Psoas muscle (tissue), 8 donors: ENCODE results near the gene TP53I3. TPM values are rescaled to one million over a fixed set of nuclear protein-coding genes. Genes with fewer than 3 reads are reported as not detected.

Source experiments
- ATAC-seq, 4 donors: fragments of 200-7000 bp; cut with Tn5 transposase; one replicate each; pipeline ENCODE4 v1.9.1; 2020; ENCODE audit warnings: moderate library complexity in 3 of 4, mild to moderate bottlenecking in 2 of 4
- DNase-seq, 2 donors: peaks; one replicate each; pipeline ENCODE4 v3.0.0-alpha.2; 2020
- H3K27ac ChIP-seq: fragments of 200-600 bp; one replicate; pipeline ENCODE4 v1.8.0; 2022
- H3K27me3 ChIP-seq, 3 donors: fragments of 200-600 bp in 1 of 3; one replicate each; pipeline versions ENCODE4 v1.6.1 to v1.8.0; 2013 to 2022; ENCODE audit warnings: low read length in 2 of 3, mild to moderate bottlenecking in 2 of 3, moderate library complexity in 1 of 3; ENCODE audit not compliant: insufficient read depth in 3 of 3
- H3K36me3 ChIP-seq, 2 donors: fragments of 200-600 bp in 1 of 2; one replicate each; pipeline versions ENCODE4 v1.6.1 to v1.8.0; 2013 to 2022; ENCODE audit warnings: low read depth in 1 of 2, mild to moderate bottlenecking in 1 of 2, moderate library complexity in 1 of 2; ENCODE audit not compliant: insufficient read depth in 1 of 2
- H3K4me1 ChIP-seq: fragments of 200-600 bp; one replicate; pipeline ENCODE4 v1.8.0; 2022
- H3K4me3 ChIP-seq: fragments of 200-600 bp; one replicate; pipeline ENCODE4 v1.8.0; 2022; ENCODE audit warnings: mild to moderate bottlenecking
- H3K9me3 ChIP-seq: fragments of 200-600 bp; one replicate; pipeline ENCODE4 v1.8.0; 2022
- CTCF ChIP-seq: fragments of 200-600 bp; IDR thresholded peaks from one replicate; pipeline ENCODE4 v1.8.0; 2022; ENCODE audit warnings: antibody characterized with exemption
- WGBS, 3 donors: extraction: QIAGEN DNeasy Blood & Tissue Kit; methylation state at CpG; one replicate each; pipeline versions ENCODE4 v1.1.6 to v1.1.7; 2013; 5-methylcytosine and 5-hydroxymethylcytosine counted together
- intact Hi-C, 2 donors: fragments of 100-400 bp; cut with DNase I; formaldehyde crosslinking; loops; one replicate each; pipeline versions ENCODE4 v1.11.0 to v1.14.2; 2022
- polyA plus RNA-seq, 3 donors: library from polyadenylated mRNA; stranded (reverse); fragments of 200-250 nt; gene quantifications; one replicate each; pipeline ENCODE4 v1.2.3, GENCODE V29; 2013
- total RNA-seq, 4 donors: library from RNA; stranded (reverse); fragmentation: NEBNext Ultra II Directional in 2 of 4; extraction: Animal tissue kit (Norgen Biotek cat#: 25700) in 2 of 4; gene quantifications; one replicate each; pipeline versions ENCODE4 v1.2.1 to v1.2.4, GENCODE V29; 2021 to 2023
- donor health status: healthy with polysubstance abuse.
- donor health status: DM: no; HTN: no; CAD: no; lungs with moderate emphysema.
- donor health status: Bipolar disorder and iron deficiency.
- donor health status: healthy.
- donor health status: DM: yes; HTN: yes; CAD: no.
- donor health status: DM: no; HTN: no; CAD: no.
- donor health status: DM: no; HTN: no; CAD: no.
- donor health status: DM: yes; HTN: yes; CAD: no.

TP53I3 gene
- total and polyA plus RNA-seq, 7 donors: 1.3 to 5.6 (median 3.2) TPM

- peaks cover 7% of the 10 kb centered on the region for H3K4me1 ChIP-seq
- DNase-seq (no peak), ATAC-seq (peak in 1 of 4 donors; percentile 5)
- H3K36me3 ChIP-seq: peaks cover 5 to 29% of the 10 kb centered on the region in 2 donors
- no peaks in the 10 kb centered on the region for H3K9me3 ChIP-seq
- intact Hi-C loops: loop anchor here (5.0 kb wide), 2 partner anchors 135 to 150 kb away; partner anchors contain the start of genes ATAD2B (in 1 of the 2) and UBXN2A (in 1 of the 2)
- 1 to 7% (median 3%) methylated on average over 35 to 41 of the region's 41 CpGs for WGBS, 3 donors
- H3K4me3 ChIP-seq: peak overlapping the region; percentile 93
- no peaks in the 10 kb centered on the region for H3K27me3 ChIP-seq
- TF ChIP-seq CTCF: no peak
- peak overlapping the region; percentile 87 for H3K27ac ChIP-seq
Observed at GRCh38 chr2:24076849-24077534, 7.6 kb downstream of the TP53I3 start.

- Histone ChIP-seq H3K4me3 (peak within 1 kb of the TSS; percentile 93), H3K27me3 (no peaks in the 10 kb centered on the region), H3K9me3 (no peaks in the 10 kb centered on the region), H3K36me3 (peaks cover 3 to 34% of the 10 kb centered on the region in 2 donors), H3K4me1 (peaks cover 7% of the 10 kb centered on the region), H3K27ac (peak within 1 kb of the TSS; percentile 87)
- no peak for TF ChIP-seq CTCF
- ATAC-seq (peak; percentile 94 to 97 (median 96)), DNase-seq (peak; percentile 97 to 98)
- WGBS, 3 donors: 0 to 1% (median 0%) methylated on average over 59 to 64 of the region's 64 CpGs
- intact Hi-C loops: loop anchor here (5.0 kb wide), 2 partner anchors 134 to 149 kb away; partner anchors contain the start of genes ATAD2B (in 1 of the 2) and UBXN2A (in 1 of the 2)
Observed at GRCh38 chr2:24075915-24076848, 8.5 kb downstream of the TP53I3 start, which contains the start of gene SF3B6. SF3B6 (minus strand) TSS chr2:24076326; CDS start chr2:24076229, 97 bp downstream.

GRCh38 chr2:24075259-24075658, 9.4 kb downstream of the TP53I3 start:
- peak overlapping the region; percentile 87 for H3K27ac ChIP-seq

GRCh38 chr2:24073816-24074215, 10.8 kb downstream of the TP53I3 start:
- DNase-seq (no peak), ATAC-seq (no peak)
- TF ChIP-seq CTCF: no peak
- no peak overlapping the region for H3K27ac ChIP-seq
- H3K27me3 ChIP-seq: no peaks in the 10 kb centered on the region
- H3K9me3 ChIP-seq: no peaks in the 10 kb centered on the region
- 88 to 90% (median 89%) methylated on average over 6 of the region's 6 CpGs for WGBS, 3 donors
- H3K36me3 ChIP-seq: peaks cover 3 to 48% of the 10 kb centered on the region in 2 donors
- no peak overlapping the region for H3K4me3 ChIP-seq
- intact Hi-C loops: no loop called here
- peaks cover 7% of the 10 kb centered on the region for H3K4me1 ChIP-seq

More at GRCh38 chr2:24075259-24075658, 9.4 kb downstream of the TP53I3 start:
- intact Hi-C loops: loop anchor here (5.0 kb wide), 2 partner anchors 133 to 148 kb away; partner anchors contain the start of genes ATAD2B (in 1 of the 2) and UBXN2A (in 1 of the 2)
- Histone ChIP-seq H3K4me3 (peak overlapping the region; percentile 93), H3K36me3 (peaks cover 3 to 39% of the 10 kb centered on the region in 2 donors), H3K4me1 (peaks cover 7% of the 10 kb centered on the region), H3K9me3 (no peaks in the 10 kb centered on the region), H3K27me3 (no peaks in the 10 kb centered on the region)
- WGBS, 3 donors: 59 to 63% (median 61%) methylated on average over 5 of the region's 5 CpGs
- no peak for TF ChIP-seq CTCF
- ATAC-seq (no peak), DNase-seq (no peak)
